DMS114 treated with DMSO at 0.1 percent for 48 hours (cell line): ENCODE data around the gene RSPO3.
A peak's percentile ranks its signal among the peaks of the same experiment; 100 is the strongest.
"Not testable (repeated sequence)": the region's sequence is repeated elsewhere in the genome, so short reads cannot be mapped to it uniquely, and the experiment has no call there.

ENCODE experiments used
- DNase-seq: peaks from one replicate; lab custom pipeline; 2025; ENCODE audit not compliant: unreplicated experiment; lab: John Stamatoyannopoulos, UW

RSPO3 gene, protein sequence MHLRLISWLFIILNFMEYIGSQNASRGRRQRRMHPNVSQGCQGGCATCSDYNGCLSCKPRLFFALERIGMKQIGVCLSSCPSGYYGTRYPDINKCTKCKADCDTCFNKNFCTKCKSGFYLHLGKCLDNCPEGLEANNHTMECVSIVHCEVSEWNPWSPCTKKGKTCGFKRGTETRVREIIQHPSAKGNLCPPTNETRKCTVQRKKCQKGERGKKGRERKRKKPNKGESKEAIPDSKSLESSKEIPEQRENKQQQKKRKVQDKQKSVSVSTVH

DNA sequence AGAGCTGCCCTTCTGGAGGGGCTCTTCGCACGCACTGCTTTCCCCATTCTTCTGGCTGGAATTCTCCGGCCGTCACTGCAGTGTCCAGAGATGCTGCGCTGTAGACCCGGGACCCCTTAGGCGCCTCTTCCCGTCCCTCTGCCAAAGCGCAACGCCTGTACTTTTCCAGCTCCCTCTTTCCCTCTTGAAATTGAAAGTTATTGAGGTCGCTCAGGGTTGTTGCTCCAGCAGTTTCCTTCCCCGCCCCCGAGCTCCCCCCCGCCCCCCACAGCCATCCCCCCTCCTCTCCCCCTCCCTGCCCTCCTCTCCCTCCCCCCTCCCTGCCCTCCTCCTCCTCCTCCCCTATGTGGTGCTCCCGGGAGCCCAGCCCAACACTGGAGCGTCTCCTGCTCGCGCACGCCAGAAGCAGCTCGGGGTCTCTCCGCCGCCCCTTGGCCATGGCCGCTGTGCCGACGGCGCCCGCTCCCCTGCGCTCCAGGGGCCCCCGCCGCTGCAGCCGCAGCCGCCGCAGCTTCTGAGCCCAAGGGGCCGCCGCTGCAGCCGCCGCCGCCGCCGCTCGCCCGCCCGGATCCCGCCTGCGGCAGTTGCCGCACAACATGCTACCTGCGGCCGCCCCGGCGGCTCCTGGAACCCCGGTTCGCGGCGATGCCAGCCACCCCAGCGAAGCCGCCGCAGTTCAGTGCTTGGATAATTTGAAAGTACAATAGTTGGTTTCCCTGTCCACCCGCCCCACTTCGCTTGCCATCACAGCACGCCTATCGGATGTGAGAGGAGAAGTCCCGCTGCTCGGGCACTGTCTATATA lies at the start of gene RSPO3:
RSPO3 (plus strand) TSS at position 374 of the 804 bp plus-strand sequence. CDS start 522 bp downstream, outside the sequence.
- DNase-seq = no peak

- DNase-seq = peak; percentile 5
Measured at GRCh38 chr6:127069659-127070279, 48.7 kb upstream of the RSPO3 start.

- no peak for DNase-seq
Measured at GRCh38 chr6:127073222-127073621, 45.2 kb upstream of the RSPO3 start.

GRCh38 chr6:127076466-127076865 lies 42.0 kb upstream of the RSPO3 start:
- DNase-seq = no peak

- no peak for DNase-seq
Measured at GRCh38 chr6:127077886-127078285, 40.6 kb upstream of the RSPO3 start.

GRCh38 chr6:127078669-127079068 lies 39.8 kb upstream of the RSPO3 start:
- no peak for DNase-seq

DNA sequence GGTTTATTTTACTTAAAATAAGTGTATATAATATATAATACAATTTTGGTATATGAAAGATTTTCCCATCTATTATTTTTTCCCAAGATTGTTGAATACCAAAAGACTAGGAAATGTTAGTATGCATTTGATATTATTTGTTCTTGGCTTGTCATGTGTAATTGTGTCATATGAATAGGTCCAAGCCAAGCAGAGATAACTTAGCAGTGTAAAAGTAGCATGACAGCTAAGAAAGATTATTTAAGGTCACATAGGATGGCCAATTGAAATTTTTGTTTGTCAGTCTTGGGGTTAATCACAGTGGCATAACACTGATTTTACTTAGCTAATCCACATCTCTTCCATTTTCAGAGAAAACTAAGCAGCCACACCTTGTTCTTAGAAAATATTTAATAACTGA lies 38.8 kb upstream of the RSPO3 start:
- no peak for DNase-seq

DNA sequence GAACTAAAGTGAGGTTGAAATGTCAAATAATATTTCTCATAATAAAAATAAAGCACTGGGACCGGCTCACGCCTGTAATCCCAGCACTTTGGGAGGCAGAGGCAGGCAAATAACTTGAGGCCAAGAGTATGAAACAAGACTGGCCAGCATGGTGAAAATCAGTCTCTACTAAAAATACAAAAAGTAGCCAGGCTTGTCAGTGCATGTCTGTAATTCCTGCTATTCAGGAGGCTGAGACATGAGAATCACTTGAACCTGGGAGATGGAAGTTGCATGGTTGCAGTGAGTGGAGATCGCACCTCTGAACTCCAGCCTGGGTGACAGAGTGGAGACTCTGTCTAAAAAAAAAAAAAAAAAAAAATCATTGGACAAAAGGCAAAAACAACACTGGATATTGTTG lies 38.4 kb upstream of the RSPO3 start:
- no peak for DNase-seq

DNA sequence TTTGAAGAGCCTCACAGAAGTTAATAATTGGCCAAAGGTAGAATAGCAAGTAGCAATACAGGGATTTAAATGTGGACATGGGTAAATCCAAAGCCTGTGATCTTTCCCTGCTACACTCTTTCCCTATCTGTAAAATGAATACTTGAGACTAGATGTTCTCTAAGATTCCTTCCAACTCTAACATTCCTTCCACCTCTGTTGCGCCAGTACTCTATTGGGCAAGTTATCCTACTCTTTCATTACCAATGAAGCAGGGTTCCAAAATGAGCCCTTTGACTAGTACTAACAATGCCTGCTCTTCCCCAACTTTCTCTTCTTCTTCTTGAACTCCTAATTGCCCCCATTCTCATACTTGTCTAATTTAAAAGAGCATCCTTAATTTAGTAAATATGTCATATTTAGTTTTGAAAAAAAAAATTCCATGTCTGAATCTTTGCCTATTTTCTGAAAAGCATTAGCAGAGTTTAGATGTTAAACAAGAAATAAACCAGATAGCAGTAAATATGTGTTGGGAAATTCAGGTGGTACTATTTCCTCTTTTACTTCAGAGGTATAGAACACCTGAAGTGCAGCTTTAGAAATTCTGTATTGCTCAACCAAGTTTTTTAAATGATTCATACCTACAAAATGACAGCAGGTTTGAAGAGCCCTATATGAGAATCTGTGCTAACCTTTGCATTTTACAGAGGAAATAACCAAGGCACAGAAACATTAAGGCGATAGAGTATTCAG lies 35.1 kb upstream of the RSPO3 start:
- DNase-seq = no peak

GRCh38 chr6:127083963-127084310 lies 34.5 kb upstream of the RSPO3 start:
- no peak for DNase-seq

DNA sequence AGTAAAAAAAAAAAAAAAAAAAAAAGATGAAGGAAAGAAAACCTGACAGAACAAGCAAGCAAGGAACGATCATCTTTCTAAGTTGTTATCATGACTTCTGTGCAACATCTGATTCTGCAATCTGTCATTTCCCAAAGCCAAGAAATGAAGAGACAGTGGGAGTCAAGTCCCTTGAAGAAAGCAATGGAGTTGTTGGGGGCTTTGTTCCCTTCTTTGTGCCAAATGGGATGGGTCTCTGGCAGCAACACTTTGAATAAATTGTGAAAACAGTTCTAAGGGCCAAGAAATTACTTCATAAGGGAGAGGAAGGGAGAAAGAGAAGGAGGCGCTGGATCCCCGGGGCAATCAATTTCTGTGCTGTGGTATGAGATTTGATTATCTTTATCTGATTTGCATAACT lies 33.3 kb upstream of the RSPO3 start:
- no peak for DNase-seq

GRCh38 chr6:127090051-127090450 lies 28.4 kb upstream of the RSPO3 start:
- DNase-seq = no peak

- DNase-seq = no peak
Measured at GRCh38 chr6:127092466-127092865, 26.0 kb upstream of the RSPO3 start.

DNA sequence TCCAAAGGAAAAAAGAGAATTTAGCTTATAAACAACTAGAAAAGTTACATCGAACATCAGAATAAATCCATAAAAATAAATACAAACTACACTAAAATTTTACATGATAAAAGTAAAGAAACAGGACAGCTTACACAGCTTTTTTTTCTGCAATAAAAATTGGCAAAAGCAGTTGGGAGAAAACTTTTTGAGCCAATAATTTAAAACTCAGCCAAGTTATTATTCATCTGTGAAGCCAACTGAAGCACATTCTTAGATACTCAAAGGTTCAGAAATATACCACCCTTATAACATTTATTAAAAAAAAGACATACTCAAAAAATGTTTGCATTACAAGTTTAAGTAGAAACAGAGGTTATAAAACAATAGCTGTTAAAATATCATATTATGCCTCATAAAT lies 23.7 kb upstream of the RSPO3 start:
- DNase-seq = no peak

DNA sequence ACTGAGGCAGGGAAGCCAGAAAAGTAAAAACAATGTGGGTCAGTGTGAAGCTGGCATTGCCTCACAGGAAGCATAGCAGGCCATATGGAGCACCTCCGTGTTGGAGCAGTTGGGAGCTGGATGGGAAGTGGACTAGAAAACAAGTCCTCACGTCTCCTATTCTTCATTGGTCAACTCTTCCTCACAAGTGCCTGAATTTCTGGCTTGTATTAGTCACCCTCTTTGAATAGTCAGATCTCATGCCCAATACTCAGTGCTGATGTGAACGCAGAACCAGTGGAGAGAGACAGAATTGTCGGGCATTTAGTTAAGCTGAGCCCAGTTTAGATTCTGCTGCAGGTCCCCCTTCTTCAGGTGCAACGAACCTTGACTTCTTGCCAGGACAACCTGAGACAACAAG lies 22.3 kb upstream of the RSPO3 start:
- no peak for DNase-seq

DNA sequence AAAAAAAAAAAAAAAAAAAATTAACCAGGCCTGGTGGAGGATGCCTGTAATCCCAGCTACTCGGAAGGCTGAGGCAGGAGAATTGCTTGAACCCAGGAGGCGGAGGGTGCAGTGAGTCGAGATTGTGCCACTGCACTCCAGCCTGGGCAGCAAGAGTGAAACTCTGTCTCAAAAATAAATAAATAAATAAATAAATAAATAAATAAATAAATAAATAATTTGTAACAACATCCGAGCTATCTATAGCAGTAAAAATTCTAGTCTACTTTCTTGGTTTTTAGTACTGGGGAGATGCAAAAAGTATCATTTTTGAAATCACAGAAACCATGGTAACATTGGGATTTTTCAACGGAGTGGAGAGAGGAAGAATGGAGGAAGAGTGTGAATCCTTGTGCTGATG lies 21.0 kb upstream of the RSPO3 start:
- DNase-seq = not testable (repeated sequence)

DNA sequence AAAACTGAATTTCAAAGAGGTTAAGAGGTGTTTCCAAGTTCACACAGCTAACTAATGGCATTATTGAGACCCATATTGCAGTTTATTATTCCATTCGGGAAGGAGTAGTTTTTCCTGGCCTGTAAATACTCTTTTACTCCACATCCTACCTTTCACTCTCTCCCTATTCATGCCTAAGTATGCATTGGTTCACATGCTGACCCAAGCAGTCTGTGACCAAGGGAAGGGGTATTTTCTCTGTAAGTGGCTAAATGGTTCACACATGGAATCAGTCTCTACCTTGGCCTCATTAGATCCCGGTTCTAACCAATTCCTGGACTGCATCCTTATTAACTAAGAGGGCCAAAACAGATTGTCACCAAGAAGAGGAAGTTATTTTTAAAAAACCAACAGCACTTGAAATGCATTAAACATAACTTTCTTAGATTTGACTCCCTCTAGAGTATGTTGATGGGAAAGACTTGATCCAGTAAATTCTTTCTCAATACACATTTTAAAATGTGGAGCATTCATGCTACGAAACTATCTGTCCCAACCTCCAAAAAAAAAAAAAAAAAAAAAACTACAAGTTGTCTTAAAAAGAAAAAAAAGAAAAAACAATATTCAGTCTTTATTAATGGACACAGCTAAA lies 17.8 kb upstream of the RSPO3 start:
- DNase-seq = no peak

GRCh38 chr6:127102299-127102698 lies 16.2 kb upstream of the RSPO3 start:
- no peak for DNase-seq

DNA sequence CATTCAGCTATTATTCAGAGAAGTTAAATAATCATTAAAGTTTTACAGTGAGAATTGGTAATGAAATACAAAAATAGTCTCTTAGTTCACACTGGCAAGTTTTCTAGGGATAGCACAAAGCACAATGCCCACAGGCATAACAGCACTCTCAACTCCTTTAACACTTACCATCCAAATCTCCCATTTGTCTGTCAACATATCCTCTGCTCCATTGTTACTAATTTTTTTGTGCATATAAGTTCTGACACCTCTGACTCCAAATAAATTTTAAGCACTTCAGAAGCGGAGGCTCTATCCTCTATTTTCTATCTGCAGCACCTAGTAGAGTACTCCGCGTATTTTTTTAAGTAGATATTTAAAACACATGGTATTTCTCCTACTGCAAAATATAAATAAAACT lies 15.6 kb upstream of the RSPO3 start:
- DNase-seq = no peak

DNA sequence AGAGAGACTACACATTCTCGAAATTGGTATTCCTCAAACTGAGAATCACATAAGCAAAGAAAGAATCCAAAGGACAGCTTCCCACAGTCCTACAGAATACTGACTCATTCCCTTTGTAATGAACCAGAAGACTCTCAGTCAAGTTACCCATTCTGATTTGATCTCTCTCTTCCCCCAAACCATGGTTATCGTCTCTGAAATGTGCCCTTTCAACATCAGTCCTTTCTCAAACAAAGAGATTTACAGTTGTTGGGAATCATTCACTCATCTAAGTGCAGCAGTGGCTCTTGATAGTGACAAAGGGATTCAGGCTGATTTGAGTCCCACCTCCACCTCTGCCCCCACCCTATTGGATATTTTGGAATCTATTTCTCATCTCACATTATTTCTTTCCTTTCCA lies 15.0 kb upstream of the RSPO3 start:
- DNase-seq = no peak

DNA sequence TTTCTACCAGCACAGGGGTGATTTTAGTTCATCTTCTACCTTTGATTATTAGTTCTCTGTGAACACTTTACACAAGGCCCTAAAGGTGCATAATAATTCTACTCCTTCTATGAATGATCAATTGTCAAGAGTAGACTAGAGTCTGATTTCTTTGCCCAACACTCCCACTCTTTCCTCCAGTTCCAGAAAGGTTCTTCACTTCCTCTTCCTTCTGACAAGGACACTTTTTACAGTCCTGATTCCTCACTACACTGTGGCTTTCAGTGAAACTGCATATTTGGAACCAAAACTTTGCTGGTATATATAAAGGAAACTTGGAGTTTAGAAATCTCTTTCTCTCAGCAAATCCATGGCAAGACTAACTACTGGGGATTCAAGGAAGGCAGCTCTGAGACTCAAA lies 10.6 kb upstream of the RSPO3 start:
- DNase-seq = no peak
